DOHH2 (cell line): ENCODE results near the gene CDKN1B.

Source experiments
- H3F3A ChIP-seq: fragments of 200-600 bp; sonication (generic), shearing (Covaris generic); 2 replicates; pipeline ENCODE4 v1.6.0; 2016; ENCODE audit warnings: antibody characterized with exemption, mild to moderate bottlenecking; ENCODE audit not compliant: control insufficient read depth, insufficient read depth
- H3K27ac ChIP-seq: fragments of 200-600 bp; sonication (generic); 2 replicates; pipeline ENCODE4 v1.5.1; 2014; ENCODE audit warnings: low read depth, mild to moderate bottlenecking, low read length, moderate library complexity
- H3K27me3 ChIP-seq: fragments of 200-600 bp; sonication (generic); 2 replicates; pipeline ENCODE4 v1.6.1; 2014; ENCODE audit warnings: mild to moderate bottlenecking, low read length, mixed read lengths; ENCODE audit not compliant: control insufficient read depth
- H3K36me3 ChIP-seq: fragments of 200-600 bp; sonication (generic); 2 replicates; pipeline ENCODE4 v1.6.1; 2014; ENCODE audit warnings: mild to moderate bottlenecking, low read length, moderate library complexity, mixed read lengths; ENCODE audit not compliant: control insufficient read depth
- H3K4me1 ChIP-seq: fragments of 200-600 bp; sonication (generic); 2 replicates; pipeline ENCODE4 v1.6.1; 2014; ENCODE audit warnings: mild to moderate bottlenecking, low read length, mixed read lengths; ENCODE audit not compliant: control insufficient read depth
- H3K4me2 ChIP-seq: fragments of 200-600 bp; sonication (generic); 2 replicates; pipeline ENCODE4 v1.6.0; 2014; ENCODE audit warnings: mild to moderate bottlenecking, low read length, moderate library complexity
- H3K4me3 ChIP-seq: fragments of 200-600 bp; sonication (generic); 2 replicates; pipeline ENCODE4 v1.5.1; 2014; ENCODE audit warnings: mild to moderate bottlenecking, low read length, mixed read lengths
- H3K79me2 ChIP-seq: fragments of 200-600 bp; sonication (generic); 2 replicates; pipeline ENCODE4 v1.6.1; 2014; ENCODE audit warnings: mild to moderate bottlenecking, low read length, mixed read lengths; ENCODE audit not compliant: control insufficient read depth
- H3K9me2 ChIP-seq: fragments of 200-600 bp; sonication (generic); replicated peaks from 2 replicates; pipeline ENCODE4 v1.6.1; 2014; ENCODE audit warnings: mild to moderate bottlenecking, low read length, mixed read lengths; ENCODE audit not compliant: control insufficient read depth
- H3K9me3 ChIP-seq: fragments of 200-600 bp; sonication (generic); 2 replicates; pipeline ENCODE4 v1.6.1; 2014; ENCODE audit warnings: antibody characterized with exemption, low read length, mixed read lengths; ENCODE audit not compliant: control insufficient read depth, insufficient read depth
- H4K20me1 ChIP-seq: fragments of 200-600 bp; sonication (generic); 2 replicates; pipeline ENCODE4 v1.6.0; 2014; ENCODE audit warnings: low read depth, mild to moderate bottlenecking, antibody characterized with exemption, low read length, moderate library complexity; ENCODE audit not compliant: control insufficient read depth, insufficient read depth
- EZH2phosphoT487 ChIP-seq: fragments of 200-600 bp; sonication (generic); IDR thresholded peaks from 2 replicates; pipeline ENCODE4 v1.6.1; 2017; ENCODE audit warnings: borderline replicate concordance, mild to moderate bottlenecking, antibody characterized with exemption, low read length, moderate library complexity, mixed read lengths
- TF ChIP-seq, protein P1 (sequence below): fragments of 200-600 bp; sonication (generic); IDR thresholded peaks from one replicate; pipeline ENCODE4 v1.5.1; 2014; ENCODE audit warnings: antibody characterized with exemption, mild to moderate bottlenecking, low read depth, low read length; ENCODE audit not compliant: poor library complexity, severe bottlenecking

The CDKN1B gene

GRCh38 chr12:12759234-12759915 lies 42.2 kb downstream of the CDKN1B start:
- TF ChIP-seq, protein P1, sequence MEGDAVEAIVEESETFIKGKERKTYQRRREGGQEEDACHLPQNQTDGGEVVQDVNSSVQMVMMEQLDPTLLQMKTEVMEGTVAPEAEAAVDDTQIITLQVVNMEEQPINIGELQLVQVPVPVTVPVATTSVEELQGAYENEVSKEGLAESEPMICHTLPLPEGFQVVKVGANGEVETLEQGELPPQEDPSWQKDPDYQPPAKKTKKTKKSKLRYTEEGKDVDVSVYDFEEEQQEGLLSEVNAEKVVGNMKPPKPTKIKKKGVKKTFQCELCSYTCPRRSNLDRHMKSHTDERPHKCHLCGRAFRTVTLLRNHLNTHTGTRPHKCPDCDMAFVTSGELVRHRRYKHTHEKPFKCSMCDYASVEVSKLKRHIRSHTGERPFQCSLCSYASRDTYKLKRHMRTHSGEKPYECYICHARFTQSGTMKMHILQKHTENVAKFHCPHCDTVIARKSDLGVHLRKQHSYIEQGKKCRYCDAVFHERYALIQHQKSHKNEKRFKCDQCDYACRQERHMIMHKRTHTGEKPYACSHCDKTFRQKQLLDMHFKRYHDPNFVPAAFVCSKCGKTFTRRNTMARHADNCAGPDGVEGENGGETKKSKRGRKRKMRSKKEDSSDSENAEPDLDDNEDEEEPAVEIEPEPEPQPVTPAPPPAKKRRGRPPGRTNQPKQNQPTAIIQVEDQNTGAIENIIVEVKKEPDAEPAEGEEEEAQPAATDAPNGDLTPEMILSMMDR, result no peak
- TF ChIP-seq EZH2phosphoT487, result no peak
- Histone ChIP-seq H3K9me2 (no peaks in the 10 kb centered on the region), H3K4me1 (no peaks in the 10 kb centered on the region), H4K20me1 (no peaks in the 10 kb centered on the region), H3K27ac (no peak overlapping the region), H3K79me2 (no peaks in the 10 kb centered on the region), H3K36me3 (no peaks in the 10 kb centered on the region), H3K27me3 (no peaks in the 10 kb centered on the region), H3K4me2 (no peak overlapping the region), H3K9me3 (no peaks in the 10 kb centered on the region), H3F3A (no peaks in the 10 kb centered on the region), H3K4me3 (no peak overlapping the region)

DNA sequence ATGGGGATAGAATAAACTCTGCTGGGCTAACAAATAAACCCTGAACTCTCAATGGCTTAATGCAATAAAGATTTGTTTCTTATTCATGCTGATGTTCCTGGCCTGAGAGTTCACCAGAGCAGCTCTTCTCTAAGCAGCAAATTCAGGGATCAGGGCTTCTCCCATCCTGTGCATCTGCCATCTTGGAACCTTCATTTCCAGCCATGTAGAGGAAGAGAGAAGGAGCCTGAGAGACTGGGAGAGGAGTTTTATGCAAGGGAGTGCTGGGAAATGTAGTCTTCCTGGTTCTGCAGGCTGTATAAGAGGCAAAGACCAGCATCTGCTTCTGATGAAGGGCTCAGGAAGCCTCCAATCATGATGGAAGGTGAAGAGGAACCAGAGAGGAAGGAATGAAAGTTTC lies 47.7 kb downstream of the CDKN1B start:
- Histone ChIP-seq H3K9me2 (no peaks in the 10 kb centered on the region), H3K4me1 (no peaks in the 10 kb centered on the region), H3K36me3 (no peaks in the 10 kb centered on the region), H3F3A (no peaks in the 10 kb centered on the region), H3K27me3 (no peaks in the 10 kb centered on the region), H3K79me2 (no peaks in the 10 kb centered on the region), H3K27ac (no peak overlapping the region), H4K20me1 (no peaks in the 10 kb centered on the region), H3K9me3 (no peaks in the 10 kb centered on the region), H3K4me3 (no peak overlapping the region), H3K4me2 (no peak overlapping the region)
- TF ChIP-seq, protein P1, result no peak
- no peak for TF ChIP-seq EZH2phosphoT487

DNA sequence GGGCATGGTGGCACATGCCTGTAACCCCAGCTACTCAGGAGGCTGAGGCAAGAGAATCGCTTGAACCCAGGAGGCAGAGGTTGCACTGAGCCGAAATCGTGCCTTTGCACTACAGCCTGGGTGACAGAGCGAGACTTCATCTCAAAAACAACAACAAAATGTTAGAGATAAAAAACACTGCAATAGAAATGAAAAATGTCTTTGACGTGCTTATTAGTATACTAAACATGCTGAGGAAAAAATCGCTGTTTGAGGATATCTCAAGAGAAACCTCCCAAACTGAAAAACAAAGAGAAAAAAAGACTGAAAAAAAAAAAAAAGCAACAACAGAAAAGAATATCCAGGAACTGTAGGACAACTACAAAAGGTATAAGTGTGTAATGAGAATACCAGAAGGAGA lies 53.1 kb downstream of the CDKN1B start:
- Histone ChIP-seq H3K4me2 (no peak overlapping the region), H3K79me2 (no peaks in the 10 kb centered on the region), H3K9me3 (no peaks in the 10 kb centered on the region), H3K9me2 (no peaks in the 10 kb centered on the region), H3K4me1 (no peaks in the 10 kb centered on the region), H3F3A (no peaks in the 10 kb centered on the region), H3K27ac (no peak overlapping the region), H4K20me1 (no peaks in the 10 kb centered on the region), H3K4me3 (no peak overlapping the region), H3K36me3 (no peaks in the 10 kb centered on the region), H3K27me3 (no peaks in the 10 kb centered on the region)
- TF ChIP-seq, protein P1, result no peak
